ENCODE measurements around the gene CPT1B.

CPT1B gene

GRCh38 chr22:50525104-50525857 lies 52.9 kb downstream of the CPT1B start, which contains the start of gene SCO2:
Gene SCO2 (minus strand): TSS chr22:50525598. CDS start chr22:50524411, 1,187 bp downstream.
- peak; percentile 99 for DNase-seq (ENCODE audit: low spot score)
- in situ Hi-C loops (cut with MboI; ENCODE audit: low pct_unique_long_range_greater_than_20kb, low sequenced_read_pairs, unreplicated experiment): no loop called here

GRCh38 chr22:50524676-50525103 lies 53.5 kb downstream of the CPT1B start:
- no peak for DNase-seq (ENCODE audit: low spot score)
- TF ChIP-seq CTCF (IDR thresholded peaks at IDR 0.05; ENCODE audit: extremely low read depth, insufficient read depth, missing control alignments): no peak
- in situ Hi-C loops (cut with MboI; ENCODE audit: low pct_unique_long_range_greater_than_20kb, low sequenced_read_pairs, unreplicated experiment): no loop called here

More at GRCh38 chr22:50525104-50525857, 52.9 kb downstream of the CPT1B start, which contains the start of gene SCO2:
- peak; percentile 72 for TF ChIP-seq CTCF (IDR thresholded peaks at IDR 0.05; ENCODE audit: extremely low read depth, insufficient read depth, missing control alignments)

GRCh38 chr22:50523806-50524675 lies 54.2 kb downstream of the CPT1B start:
- no peak for DNase-seq (ENCODE audit: low spot score)
- in situ Hi-C loops (cut with MboI; ENCODE audit: low pct_unique_long_range_greater_than_20kb, low sequenced_read_pairs, unreplicated experiment): no loop called here
- TF ChIP-seq CTCF (IDR thresholded peaks at IDR 0.05; ENCODE audit: extremely low read depth, insufficient read depth, missing control alignments): no peak

- in situ Hi-C loops (cut with MboI; ENCODE audit: low pct_unique_long_range_greater_than_20kb, low sequenced_read_pairs, unreplicated experiment): no loop called here
- no peak for TF ChIP-seq CTCF (IDR thresholded peaks at IDR 0.05; ENCODE audit: extremely low read depth, insufficient read depth, missing control alignments)
- DNase-seq (ENCODE audit: low spot score): no peak
These were observed 54.8 kb downstream of the CPT1B start for GRCh38 chr22:50523458-50523805.

GRCh38 chr22:50522806-50523438 lies 55.3 kb downstream of the CPT1B start:
- DNase-seq (ENCODE audit: low spot score): no peak
- TF ChIP-seq CTCF (IDR thresholded peaks at IDR 0.05; ENCODE audit: extremely low read depth, insufficient read depth, missing control alignments): no peak
- in situ Hi-C loops (cut with MboI; ENCODE audit: low pct_unique_long_range_greater_than_20kb, low sequenced_read_pairs, unreplicated experiment): no loop called here

GRCh38 chr22:50522208-50522805 lies 55.9 kb downstream of the CPT1B start:
- no peak for DNase-seq (ENCODE audit: low spot score)
- TF ChIP-seq CTCF (IDR thresholded peaks at IDR 0.05; ENCODE audit: extremely low read depth, insufficient read depth, missing control alignments): no peak
- in situ Hi-C loops (cut with MboI; ENCODE audit: low pct_unique_long_range_greater_than_20kb, low sequenced_read_pairs, unreplicated experiment): no loop called here

Measured in GM13977 (cell line).